ENCODE data around the gene CAMK2G. TPM values are rescaled to one million over a fixed set of nuclear protein-coding genes. Genes with fewer than 3 reads are reported as not detected.
"Not testable (repeated sequence)": the region's sequence is repeated elsewhere in the genome, so short reads cannot be mapped to it uniquely, and the experiment has no call there.

Gene CAMK2G
- total RNA-seq, 2 experiments from 2014 or later, result 34.4 to 38.4 TPM

- Mint-ChIP-seq H3K4me1 (ENCODE audit: low read depth) (peaks cover 2% of the 10 kb centered on the region), H3K4me3 (no peak overlapping the region), H3K27me3 (no peaks in the 10 kb centered on the region), H3K27ac (no peak overlapping the region), H3K9me3 (no peaks in the 10 kb centered on the region), H3K36me3 (ENCODE audit: low read depth) (no peaks in the 10 kb centered on the region)
- POLR2A ChIA-PET, result no interaction called here
- Histone ChIP-seq H3K4me1 (ENCODE audit: insufficient read depth, low read length) (no peaks in the 10 kb centered on the region), H3K36me3 (ENCODE audit: insufficient read depth, low read length) (no peaks in the 10 kb centered on the region), H3K9me3 (ENCODE audit: control insufficient read depth in 1 of 2, insufficient read depth in 1 of 2, low read length in 2 of 2) (no peaks in the 10 kb centered on the region), H3K27ac (ENCODE audit: low read depth in 1 of 2, low read length in 2 of 2) (no peak overlapping the region), H3K4me3 (ENCODE audit: low read length) (no peak overlapping the region), H3K27me3 (ENCODE audit: control insufficient read depth in 1 of 2, insufficient read depth in 2 of 2, low read length in 2 of 2) (no peaks in the 10 kb centered on the region)
- CTCF ChIA-PET, result interaction anchor here (0.7 to 2.1 kb wide), 3 partner anchors 25 to 190 kb away, joined by 3 to 10 read pairs (median 3); no protein-coding TSS in a partner anchor
- intact Hi-C loops (cut with DNase I, micrococcal nuclease), result no loop called here
- TF ChIP-seq CTCF (IDR thresholded peaks at IDR 0.05), result no peak
- DNase-seq (no peak), ATAC-seq (ENCODE audit: poor library complexity) (no peak)
These were observed 17.2 kb upstream of the CAMK2G start for GRCh38 chr10:73891540-73891939.

- H3K27me3 Mint-ChIP-seq; H3K27ac ChIP-seq (ENCODE audit: low read depth in 1 of 2, low read length in 2 of 2); POLR2A ChIA-PET; H3K9me3 Mint-ChIP-seq; H3K9me3 ChIP-seq (ENCODE audit: control insufficient read depth in 1 of 2, insufficient read depth in 1 of 2, low read length in 2 of 2); ATAC-seq (ENCODE audit: poor library complexity); H3K27me3 ChIP-seq (ENCODE audit: control insufficient read depth in 1 of 2, insufficient read depth in 2 of 2, low read length in 2 of 2); H3K4me1 ChIP-seq (ENCODE audit: insufficient read depth, low read length); H3K27ac Mint-ChIP-seq; H3K4me3 Mint-ChIP-seq; DNase-seq; H3K36me3 ChIP-seq (ENCODE audit: insufficient read depth, low read length); H3K36me3 Mint-ChIP-seq (ENCODE audit: low read depth); H3K4me1 Mint-ChIP-seq (ENCODE audit: low read depth); H3K4me3 ChIP-seq (ENCODE audit: low read length); intact Hi-C loops (cut with DNase I, micrococcal nuclease): not testable (repeated sequence)
- CTCF ChIA-PET, result interaction anchor here (0.6 to 2.1 kb wide), 4 partner anchors 11 to 1141 kb away, joined by 3 to 10 read pairs (median 3); no protein-coding TSS in a partner anchor
These were observed 16.5 kb upstream of the CAMK2G start for GRCh38 chr10:73890830-73891229.

GRCh38 chr10:73890261-73890660, 15.9 kb upstream of the CAMK2G start:
- Histone ChIP-seq H3K9me3 (ENCODE audit: control insufficient read depth in 1 of 2, insufficient read depth in 1 of 2, low read length in 2 of 2) (no peaks in the 10 kb centered on the region), H3K36me3 (ENCODE audit: insufficient read depth, low read length) (no peaks in the 10 kb centered on the region), H3K27me3 (ENCODE audit: control insufficient read depth in 1 of 2, insufficient read depth in 2 of 2, low read length in 2 of 2) (no peaks in the 10 kb centered on the region), H3K4me1 (ENCODE audit: insufficient read depth, low read length) (peaks cover 7% of the 10 kb centered on the region), H3K27ac (ENCODE audit: low read depth in 1 of 2, low read length in 2 of 2) (no peak overlapping the region), H3K4me3 (ENCODE audit: low read length) (no peak overlapping the region)
- ATAC-seq (ENCODE audit: poor library complexity) (no peak), DNase-seq (no peak)
- intact Hi-C loops (cut with DNase I, micrococcal nuclease), result no loop called here
- Mint-ChIP-seq H3K36me3 (ENCODE audit: low read depth) (no peaks in the 10 kb centered on the region), H3K27ac (no peak overlapping the region), H3K4me3 (no peak overlapping the region), H3K4me1 (ENCODE audit: low read depth) (peaks cover 10% of the 10 kb centered on the region), H3K27me3 (no peaks in the 10 kb centered on the region), H3K9me3 (no peaks in the 10 kb centered on the region)
- POLR2A ChIA-PET, result no interaction called here
- no peak for TF ChIP-seq CTCF (IDR thresholded peaks at IDR 0.05)
- CTCF ChIA-PET, result interaction anchor here (0.6 to 1.2 kb wide), 4 partner anchors 11 to 1141 kb away, joined by 3 to 4 read pairs (median 3); no protein-coding TSS in a partner anchor

- DNase-seq; POLR2A ChIA-PET; H3K4me1 ChIP-seq (ENCODE audit: insufficient read depth, low read length); H3K9me3 ChIP-seq (ENCODE audit: control insufficient read depth in 1 of 2, insufficient read depth in 1 of 2, low read length in 2 of 2); H3K27me3 Mint-ChIP-seq; H3K27ac Mint-ChIP-seq; H3K4me3 Mint-ChIP-seq; H3K9me3 Mint-ChIP-seq; H3K36me3 ChIP-seq (ENCODE audit: insufficient read depth, low read length); H3K4me3 ChIP-seq (ENCODE audit: low read length); H3K27ac ChIP-seq (ENCODE audit: low read depth in 1 of 2, low read length in 2 of 2); H3K27me3 ChIP-seq (ENCODE audit: control insufficient read depth in 1 of 2, insufficient read depth in 2 of 2, low read length in 2 of 2); ATAC-seq (ENCODE audit: poor library complexity); H3K36me3 Mint-ChIP-seq (ENCODE audit: low read depth); H3K4me1 Mint-ChIP-seq (ENCODE audit: low read depth): not testable (repeated sequence)
- intact Hi-C loops (cut with DNase I, micrococcal nuclease), result loop anchor here in 1 of 2 experiments (10.0 kb wide), 1 partner anchor 345 kb away; no protein-coding TSS in a partner anchor
- CTCF ChIA-PET, result interaction anchor here (0.9 to 1.2 kb wide), 3 partner anchors 10 to 51 kb away, joined by 3 to 4 read pairs (median 3); no protein-coding TSS in a partner anchor
These were observed 15.1 kb upstream of the CAMK2G start for GRCh38 chr10:73889416-73889815.

Measured in CD4-positive, alpha-beta T cell (primary cell).